Endothelial cell of umbilical vein (primary cell): Measurements from ENCODE around the gene TMTC1. TPM values are rescaled to one million over a fixed set of nuclear protein-coding genes. Genes with fewer than 3 reads are reported as not detected.

ENCODE experiments used
- BruUV-seq: library from RNA; stranded (reverse); fragments of 400-500 nt; replicated peaks from 2 replicates; lab custom pipeline; 2021; lab: Mats Ljungman, UMichigan
- CTCF ChIA-PET: fragments of 300-600, 350-600 bp; sonication (Branson Sonifier 250); formaldehyde crosslinking; loops from one replicate; lab custom pipeline; 2021; ENCODE audit warnings: antibody characterized with exemption, inconsistent platforms; lab: Charles Lee
- POLR2A ChIA-PET: fragments of 300-600, 350-600 bp; sonication (Branson Sonifier 250); formaldehyde crosslinking; loops from one replicate; lab custom pipeline; 2021; ENCODE audit warnings: antibody characterized with exemption, inconsistent platforms; lab: Charles Lee
- DNase-seq: peaks from one replicate; pipeline ENCODE4 v3.0.0-alpha.2; 2011; ENCODE audit warnings: low read depth, low spot score
- FAIRE-seq: peaks from 2 replicates; lab custom pipeline; 2011; peaks lifted over from hg19 to GRCh38; lab: Jason Lieb, UNC
- H2AFZ ChIP-seq: 2 replicates; pipeline ENCODE4 v1.6.0; 2012; ENCODE audit warnings: low read depth, low read length, control low read depth, inconsistent platforms
- H3K27ac ChIP-seq: 2 replicates; pipeline ENCODE4 v1.5.1; 2011; ENCODE audit warnings: low read depth, mild to moderate bottlenecking, control low read depth, low read length, moderate library complexity; ENCODE audit not compliant: insufficient read depth
- H3K27me3 ChIP-seq, 2 experiments: 2 replicates each; pipeline versions ENCODE4 v1.6.0 to v1.6.1; 2011; ENCODE audit warnings: low read length in 2 of 2, mixed read lengths in 1 of 2; ENCODE audit not compliant: control insufficient read depth in 2 of 2, insufficient read depth in 2 of 2
- H3K36me3 ChIP-seq, 2 experiments: 2 replicates in 1 of 2; 3 replicates in 1 of 2; pipeline ENCODE4 v1.5.1; 2011; ENCODE audit warnings: low read length in 2 of 2, mild to moderate bottlenecking in 1 of 2, moderate library complexity in 1 of 2; ENCODE audit not compliant: control insufficient read depth in 2 of 2, insufficient read depth in 2 of 2; ENCODE audit errors: extremely low read depth in 1 of 2
- H3K4me1 ChIP-seq: 3 replicates; pipeline ENCODE4 v1.5.1; 2011; ENCODE audit warnings: mild to moderate bottlenecking, low read length; ENCODE audit not compliant: control insufficient read depth, insufficient read depth; ENCODE audit errors: extremely low read depth
- H3K4me2 ChIP-seq: 2 replicates; pipeline ENCODE4 v1.6.1; 2011; ENCODE audit warnings: low read length, control low read depth, mixed read lengths; ENCODE audit not compliant: insufficient read depth
- H3K4me3 ChIP-seq, 3 experiments: fragments of 200-600 bp in 1 of 3; sonication (generic), shearing (Covaris generic) in 1 of 3; replicated peaks in 1 of 3; 2 replicates each; pipeline ENCODE4 v1.5.1; 2011 to 2016; ENCODE audit warnings: control low read depth in 3 of 3, low read length in 3 of 3, mild to moderate bottlenecking in 2 of 3, inconsistent platforms in 1 of 3, low read depth in 1 of 3, moderate library complexity in 1 of 3; ENCODE audit not compliant: insufficient read depth in 1 of 3
- H3K79me2 ChIP-seq: 2 replicates; pipeline ENCODE4 v1.6.0; 2012; ENCODE audit warnings: low read length, inconsistent platforms; ENCODE audit not compliant: control insufficient read depth, insufficient read depth
- H3K9ac ChIP-seq: replicated peaks from 2 replicates; pipeline ENCODE3; 2011; ENCODE audit warnings: low read length, control low read depth; ENCODE audit not compliant: insufficient read depth; ENCODE audit errors: extremely low read depth
- H3K9me1 ChIP-seq: replicated peaks from 3 replicates; pipeline ENCODE4 v1.6.0; 2011; ENCODE audit warnings: mild to moderate bottlenecking, low read length; ENCODE audit not compliant: control insufficient read depth, insufficient read depth; ENCODE audit errors: extremely low read depth
- H3K9me3 ChIP-seq: replicated peaks from 2 replicates; pipeline ENCODE4 v1.5.1; 2012; ENCODE audit warnings: low read length, inconsistent platforms; ENCODE audit not compliant: control insufficient read depth, insufficient read depth
- H4K20me1 ChIP-seq: replicated peaks from 2 replicates; pipeline ENCODE3; 2011; ENCODE audit warnings: mild to moderate bottlenecking, low read length; ENCODE audit not compliant: control insufficient read depth, insufficient read depth; ENCODE audit errors: extremely low read depth
- EZH2 ChIP-seq: IDR thresholded peaks from 2 replicates; pipeline ENCODE4 v1.6.1; 2012; ENCODE audit warnings: borderline replicate concordance, low read depth, mild to moderate bottlenecking, moderate library complexity, low read length, inconsistent platforms; ENCODE audit not compliant: severe bottlenecking
- GATA2 ChIP-seq: IDR thresholded peaks from 2 replicates; pipeline ENCODE4 v1.7.0; 2011; ENCODE audit warnings: low read depth, mild to moderate bottlenecking, moderate library complexity, mixed read lengths, low read length; ENCODE audit not compliant: insufficient read length, insufficient read depth
- JUN ChIP-seq: IDR thresholded peaks from 2 replicates; pipeline ENCODE4 v1.6.1; 2011; ENCODE audit warnings: borderline replicate concordance, low read depth; ENCODE audit not compliant: insufficient read length, insufficient read depth
- MAX ChIP-seq: IDR thresholded peaks from 2 replicates; pipeline ENCODE4 v1.6.1; 2011; ENCODE audit not compliant: insufficient read depth, insufficient read length
- MYC ChIP-seq: IDR thresholded peaks from one replicate; pipeline ENCODE4 v1.6.1; 2011; ENCODE audit warnings: mild to moderate bottlenecking, low read depth, low read length
- POLR2A ChIP-seq: IDR thresholded peaks from 2 replicates; pipeline ENCODE4 v1.6.1; 2012; ENCODE audit warnings: low read depth, mild to moderate bottlenecking, control low read depth, low read length
- POLR2AphosphoS5 ChIP-seq: IDR thresholded peaks from 2 replicates; pipeline ENCODE4 v1.6.1; 2012; ENCODE audit warnings: low read depth, mild to moderate bottlenecking, control low read depth, low read length, moderate library complexity; ENCODE audit not compliant: insufficient read depth
- dilution Hi-C: fragments of 300-500 bp; cut with MboI; formaldehyde crosslinking; loops from one replicate; pipeline ENCODE4 v1.15.0; 2019; ENCODE audit warnings: low sequenced_read_pairs; ENCODE audit not compliant: extremely low pct_ligation_motif_present
- intact Hi-C: fragments of 100-400 bp; cut with micrococcal nuclease; formaldehyde crosslinking; loops from one replicate; pipeline ENCODE4 v1.10.0; 2022
- polyA plus RNA-seq, 4 experiments: library from polyadenylated mRNA; depleted of rRNA in 3 of 4; stranded (reverse) in 3 of 4; unstranded in 1 of 4; fragments of >200 nt; gene quantifications; 2 replicates each; pipeline versions ENCODE4 v1.2.1 to v1.2.3, GENCODE V29; 2011 to 2012; ENCODE audit warnings: missing spikeins in 1 of 4
- total RNA-seq: library from RNA; stranded (reverse); gene quantifications from 2 replicates; pipeline ENCODE4 v1.2.3, GENCODE V29; 2021
- TF ChIP-seq, protein P1 (sequence below), 2 donors: IDR thresholded peaks; 1 replicate in 1 of 2; 2 replicates in 1 of 2; pipeline ENCODE4 v1.5.1; 2011; ENCODE audit warnings: low read length in 2 of 2, mild to moderate bottlenecking in 2 of 2, moderate library complexity in 2 of 2, control low read depth in 1 of 2, inconsistent platforms in 1 of 2, low read depth in 1 of 2; ENCODE audit not compliant: insufficient read depth in 1 of 2; ENCODE audit errors: extremely low read depth in 1 of 2

Gene TMTC1
- total and polyA plus RNA-seq, 2 donors (not counting 3 experiments of a cell fraction or from before 2014, with no cell fraction given) = 5.4 to 5.9 TPM

DNA sequence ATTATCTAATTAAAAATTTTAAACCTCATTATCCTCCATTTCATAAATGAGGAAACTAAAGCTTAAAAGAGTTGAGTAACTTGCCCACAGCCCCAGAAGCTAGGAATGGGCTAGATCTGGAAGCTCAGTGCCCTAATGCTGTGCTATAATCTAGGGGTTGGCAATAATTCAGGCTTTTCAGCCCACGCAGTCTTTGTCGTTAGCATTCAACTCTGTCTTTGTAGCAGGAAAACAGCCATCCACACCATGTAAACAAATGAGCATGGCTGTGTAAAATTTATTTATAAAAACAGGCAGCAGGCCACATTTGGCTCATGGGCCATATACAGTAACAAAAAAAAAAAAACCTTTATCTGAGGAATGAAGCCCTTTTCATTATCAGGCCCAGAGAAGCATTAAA is 193.9 kb downstream of the TMTC1 start:
- H3K4me1 ChIP-seq = no peaks in the 10 kb centered on the region
- ChIA-PET POLR2A (no interaction called here), CTCF (interaction anchor here (1.4 kb wide), 1 partner anchor 8 kb away, joined by 3 read pairs; no protein-coding TSS in a partner anchor)
- no peaks in the 10 kb centered on the region for H3K27me3 ChIP-seq
- no peak overlapping the region for H3K9ac ChIP-seq
- no peak overlapping the region for H3K4me3 ChIP-seq
- intact Hi-C loops = no loop called here
- TF ChIP-seq JUN = no peak
- no peak for TF ChIP-seq POLR2AphosphoS5
- TF ChIP-seq EZH2 = no peak
- TF ChIP-seq MAX = no peak
- TF ChIP-seq GATA2 = no peak
- TF ChIP-seq POLR2A = no peak
- TF ChIP-seq, protein P1, sequence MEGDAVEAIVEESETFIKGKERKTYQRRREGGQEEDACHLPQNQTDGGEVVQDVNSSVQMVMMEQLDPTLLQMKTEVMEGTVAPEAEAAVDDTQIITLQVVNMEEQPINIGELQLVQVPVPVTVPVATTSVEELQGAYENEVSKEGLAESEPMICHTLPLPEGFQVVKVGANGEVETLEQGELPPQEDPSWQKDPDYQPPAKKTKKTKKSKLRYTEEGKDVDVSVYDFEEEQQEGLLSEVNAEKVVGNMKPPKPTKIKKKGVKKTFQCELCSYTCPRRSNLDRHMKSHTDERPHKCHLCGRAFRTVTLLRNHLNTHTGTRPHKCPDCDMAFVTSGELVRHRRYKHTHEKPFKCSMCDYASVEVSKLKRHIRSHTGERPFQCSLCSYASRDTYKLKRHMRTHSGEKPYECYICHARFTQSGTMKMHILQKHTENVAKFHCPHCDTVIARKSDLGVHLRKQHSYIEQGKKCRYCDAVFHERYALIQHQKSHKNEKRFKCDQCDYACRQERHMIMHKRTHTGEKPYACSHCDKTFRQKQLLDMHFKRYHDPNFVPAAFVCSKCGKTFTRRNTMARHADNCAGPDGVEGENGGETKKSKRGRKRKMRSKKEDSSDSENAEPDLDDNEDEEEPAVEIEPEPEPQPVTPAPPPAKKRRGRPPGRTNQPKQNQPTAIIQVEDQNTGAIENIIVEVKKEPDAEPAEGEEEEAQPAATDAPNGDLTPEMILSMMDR (IDR thresholded peaks at IDR 0.05; ENCODE audit: extremely low read depth in 1 of 2, insufficient read depth in 1 of 2, low read depth in 1 of 2, low read length in 2 of 2) = no peak
- TF ChIP-seq MYC = no peak
- no peak overlapping the region for H3K27ac ChIP-seq
- FAIRE-seq (no peak), DNase-seq (no peak)
- H3K4me2 ChIP-seq = no peak overlapping the region
- no peak overlapping the region for H2AFZ ChIP-seq
- H3K9me1 ChIP-seq = no peaks in the 10 kb centered on the region
- no peaks in the 10 kb centered on the region for H3K36me3 ChIP-seq
- dilution Hi-C loops = no loop called here
- no peaks in the 10 kb centered on the region for H4K20me1 ChIP-seq
- H3K79me2 ChIP-seq = no peaks in the 10 kb centered on the region
- H3K9me3 ChIP-seq = no peaks in the 10 kb centered on the region
- BruUV-seq = no TSS peak
